Hippocampal formation (tissue), 2 donors: ENCODE results near the gene SOX6.

ENCODE experiments used
- DNase-seq, 2 donors: peaks; one replicate each; lab custom pipeline; 2025; lab: John Stamatoyannopoulos, UW

The SOX6 gene

GRCh38 chr11:15965562-15966250, 390.6 kb downstream of the SOX6 start:
- no peak for DNase-seq

- no peak for DNase-seq
Measured at GRCh38 chr11:15963266-15963665, 393.1 kb downstream of the SOX6 start.

- no peak for DNase-seq
Measured at GRCh38 chr11:15958910-15959309, 397.4 kb downstream of the SOX6 start.

GRCh38 chr11:15957234-15957633, 399.1 kb downstream of the SOX6 start:
- DNase-seq = no peak

GRCh38 chr11:15956302-15956701, 400.0 kb downstream of the SOX6 start:
- DNase-seq = no peak

DNA sequence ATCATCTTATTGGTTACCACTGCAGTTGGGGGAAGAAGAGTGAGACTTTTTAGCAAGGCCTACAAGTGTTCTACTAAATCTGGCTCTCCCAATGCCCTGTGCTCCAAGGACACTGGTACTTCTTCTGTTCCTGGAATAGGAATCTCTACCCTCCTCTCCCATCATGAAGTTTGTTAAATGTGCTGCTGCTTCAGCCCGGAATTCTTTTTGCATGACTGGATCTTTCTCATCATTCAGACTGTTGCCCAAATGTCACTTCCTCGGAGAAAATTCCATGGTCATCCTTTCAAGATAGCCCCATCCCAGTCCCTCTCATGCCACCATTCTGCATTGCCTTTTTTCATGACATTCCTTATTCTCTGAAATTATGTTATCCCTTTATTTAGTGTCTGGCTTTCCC, 400.8 kb downstream of the SOX6 start:
- DNase-seq = no peak

GRCh38 chr11:15947681-15948648, 408.4 kb downstream of the SOX6 start:
- no peak for DNase-seq

GRCh38 chr11:15945726-15946125, 410.6 kb downstream of the SOX6 start:
- no peak for DNase-seq

GRCh38 chr11:15944460-15944859, 411.9 kb downstream of the SOX6 start:
- DNase-seq = no peak

DNA sequence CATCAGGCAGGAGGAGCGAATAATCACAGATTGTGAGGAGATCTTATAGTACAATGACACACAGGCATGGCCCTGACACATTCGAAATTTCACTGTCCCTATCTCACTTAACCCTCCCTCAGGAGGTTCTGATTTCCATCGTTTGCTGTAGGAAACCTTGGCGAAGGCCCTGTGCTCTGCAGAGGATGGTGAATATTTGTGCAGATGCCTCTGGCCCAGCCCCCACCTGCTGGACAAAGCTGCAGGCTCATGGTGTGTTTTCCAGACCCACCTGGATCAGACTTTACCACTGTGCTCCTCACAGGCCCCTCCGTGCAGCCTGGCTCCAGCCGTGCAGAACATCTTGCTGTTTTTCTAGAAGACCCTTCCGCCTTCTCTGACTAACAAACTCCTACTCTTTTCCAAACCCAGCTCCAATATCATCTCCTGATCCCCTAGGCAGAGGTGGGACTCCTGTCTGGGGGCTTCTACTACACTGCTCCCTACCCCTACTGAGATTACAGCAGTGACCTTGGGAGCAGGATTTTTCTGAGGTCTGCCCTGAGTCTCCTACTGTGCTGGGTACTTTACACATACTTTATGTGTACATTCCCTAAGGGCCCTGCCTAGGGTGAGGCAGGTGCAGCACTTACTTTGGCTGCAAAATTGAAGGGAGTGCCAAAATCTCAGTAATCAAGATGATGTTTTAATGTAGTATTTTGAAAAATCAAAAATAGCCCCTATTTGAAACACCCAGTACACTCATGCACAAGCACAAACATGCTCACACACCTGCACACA, 412.7 kb downstream of the SOX6 start:
- DNase-seq = no peak

DNA sequence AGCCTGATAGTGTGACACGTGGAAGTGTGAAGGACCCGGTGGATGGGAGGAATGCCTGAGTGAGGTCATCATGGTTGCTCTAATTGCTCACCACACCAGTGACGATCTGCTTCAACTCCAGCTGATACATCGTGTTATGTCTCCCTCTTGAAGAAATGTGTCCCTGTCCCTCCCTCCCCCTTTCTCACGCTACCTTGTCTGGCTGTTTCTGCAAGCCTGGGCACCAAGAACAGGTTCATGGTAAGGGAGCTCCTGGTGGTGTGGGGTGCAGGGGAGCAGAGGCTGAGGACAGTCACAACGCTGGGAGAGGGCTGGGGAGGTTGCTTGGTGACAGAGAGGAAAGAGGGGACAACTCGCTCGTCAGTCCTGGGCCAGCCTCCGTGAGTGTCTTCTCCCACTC, 413.4 kb downstream of the SOX6 start:
- DNase-seq = no peak

DNA sequence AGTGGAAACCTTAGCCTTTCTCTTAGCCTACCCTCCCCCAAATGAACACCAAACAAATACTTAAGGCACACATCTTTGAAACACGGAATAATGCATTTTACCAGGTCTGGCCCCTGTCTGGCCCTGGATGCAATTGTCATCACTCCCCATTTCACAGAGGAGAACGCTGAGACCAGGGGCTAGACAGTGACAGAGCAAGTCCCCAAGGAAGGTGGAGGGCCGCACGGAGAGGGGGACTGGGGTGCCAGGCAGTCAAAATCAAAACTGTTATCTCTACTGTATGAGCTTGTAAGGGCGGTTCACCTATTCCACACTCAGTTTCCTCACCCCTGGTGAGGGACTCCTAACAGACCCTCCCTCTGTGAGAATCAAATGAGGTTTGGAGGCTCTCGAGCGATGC, 414.2 kb downstream of the SOX6 start:
- DNase-seq = no peak

DNA sequence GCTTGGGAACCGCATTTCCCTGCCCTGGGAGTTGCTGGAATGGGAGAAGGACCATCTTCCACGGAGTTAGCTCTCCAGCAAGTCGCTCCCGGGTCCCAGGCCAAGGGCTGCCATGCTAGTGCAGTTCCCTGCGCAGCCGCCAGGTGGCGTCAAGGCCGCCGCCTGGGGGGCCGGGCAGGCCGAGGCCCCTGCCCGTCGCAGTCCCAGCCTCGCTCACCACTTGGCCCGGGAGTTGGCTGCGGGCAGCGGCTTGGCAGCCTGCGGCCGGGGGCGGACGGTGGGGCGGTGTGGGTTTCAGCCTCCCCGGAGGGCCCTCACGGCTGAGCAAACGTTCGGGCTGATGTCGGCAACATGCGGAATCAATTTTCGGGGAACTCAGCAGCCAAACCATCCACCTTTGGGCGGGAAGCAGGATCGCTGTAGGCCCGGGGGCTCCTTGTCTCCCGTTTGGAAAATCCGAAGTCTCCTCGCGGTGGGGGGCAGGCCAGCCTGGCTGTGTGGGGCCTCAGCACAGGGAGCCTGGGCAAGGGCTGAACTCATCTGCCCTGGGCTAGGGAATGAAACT, 415.1 kb downstream of the SOX6 start:
- DNase-seq = no peak

DNA sequence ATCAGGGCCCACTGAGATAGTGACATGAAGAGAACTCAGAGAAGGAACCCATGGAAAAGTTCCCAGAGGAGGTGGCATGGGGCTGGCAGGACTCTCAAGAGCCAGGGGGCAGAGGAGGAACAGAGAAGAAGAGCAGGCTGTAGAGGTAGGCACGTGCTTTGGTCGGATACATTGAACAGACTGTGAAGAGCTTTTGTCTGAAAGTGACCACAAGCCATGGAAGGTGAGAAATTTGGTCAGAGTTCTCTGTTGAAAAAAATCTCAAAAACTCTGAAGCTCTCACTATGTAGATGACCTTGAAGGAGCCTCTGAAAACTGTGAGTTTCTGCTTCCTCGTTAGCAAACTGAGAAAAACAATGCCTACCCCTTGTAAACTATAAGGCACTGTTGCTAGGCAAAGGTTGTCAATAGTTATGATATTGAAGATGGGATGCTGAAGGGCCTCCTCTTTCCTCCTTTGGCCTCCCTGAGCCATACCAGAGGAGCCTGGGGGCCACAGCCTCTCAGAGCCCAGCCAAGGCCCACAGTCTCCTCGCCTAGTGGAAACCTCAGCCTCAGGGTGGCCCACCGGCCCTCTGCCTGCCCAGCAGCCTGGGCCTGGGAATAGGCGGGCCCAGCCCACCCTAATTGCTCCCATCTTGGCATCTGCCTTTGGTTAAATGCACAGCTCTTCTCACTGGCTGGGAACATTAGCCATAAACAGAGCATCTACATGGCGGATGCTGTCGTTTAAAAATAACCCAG, 415.7 kb downstream of the SOX6 start:
- no peak for DNase-seq

DNA sequence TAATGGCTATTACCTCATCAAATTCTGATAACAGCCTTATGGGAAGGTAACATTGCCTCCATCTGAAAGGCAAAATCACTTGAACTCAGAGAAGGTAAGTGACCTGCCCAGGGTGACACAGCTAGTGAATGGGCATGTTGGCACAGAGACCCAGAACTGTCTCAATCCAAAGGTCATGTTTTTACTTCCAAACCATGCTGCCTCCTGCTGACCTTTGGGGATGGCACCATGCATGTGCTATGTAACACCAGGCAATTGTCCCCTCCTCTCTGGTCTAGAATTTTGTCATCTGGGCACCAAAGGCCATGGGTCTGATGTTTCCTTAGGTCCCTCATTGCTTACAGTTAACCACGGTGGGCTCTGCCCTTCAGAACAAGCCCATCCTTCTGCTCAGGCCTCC, 417.4 kb downstream of the SOX6 start:
- no peak for DNase-seq

- DNase-seq = no peak
Measured at GRCh38 chr11:15938121-15938611, 418.2 kb downstream of the SOX6 start.

DNA sequence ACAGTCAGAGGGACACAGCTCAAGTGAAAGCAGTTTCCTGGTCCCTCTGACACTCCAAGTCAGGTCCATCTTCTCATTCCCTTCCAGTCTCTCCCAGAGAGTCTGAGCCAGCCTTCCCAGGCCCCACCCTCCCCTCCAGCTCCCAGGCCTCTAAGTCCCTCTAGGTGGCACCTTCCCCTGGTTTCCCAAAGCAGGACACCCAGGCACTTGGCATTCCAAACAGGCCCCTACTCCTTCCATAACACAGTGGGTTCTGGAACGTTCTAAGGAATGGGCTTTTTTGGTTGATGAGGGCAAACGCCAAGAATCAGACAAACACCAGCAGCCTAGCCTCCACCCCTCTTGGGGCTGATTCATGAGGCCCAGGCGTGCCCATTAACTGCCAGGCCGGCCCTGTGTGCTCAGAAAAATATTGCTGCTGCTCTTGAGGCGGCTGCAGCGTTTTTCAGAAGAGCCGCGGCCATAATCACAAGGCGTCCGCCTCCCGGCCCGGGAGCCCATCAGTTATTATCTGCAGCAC, 418.7 kb downstream of the SOX6 start:
- DNase-seq = no peak

DNA sequence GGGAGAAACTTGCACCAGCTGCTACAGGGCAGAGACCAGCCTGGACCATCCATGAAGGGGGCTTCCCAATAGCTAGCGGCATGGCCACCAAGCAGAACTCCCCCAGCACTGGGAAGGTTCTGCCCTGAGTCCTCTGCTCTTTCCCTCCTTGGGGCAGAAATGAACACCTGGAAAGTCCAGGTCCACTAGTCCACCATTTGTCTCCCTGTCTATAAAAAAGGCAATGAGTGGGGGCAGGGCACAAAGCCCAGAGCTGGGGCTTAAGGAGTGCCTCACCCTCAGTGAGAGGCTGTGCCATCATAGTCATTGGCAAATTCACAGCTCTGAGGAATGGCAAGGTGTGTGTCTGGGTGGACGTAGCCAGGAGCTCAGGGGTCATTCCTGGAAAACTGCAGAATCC, 420.3 kb downstream of the SOX6 start:
- no peak for DNase-seq

DNA sequence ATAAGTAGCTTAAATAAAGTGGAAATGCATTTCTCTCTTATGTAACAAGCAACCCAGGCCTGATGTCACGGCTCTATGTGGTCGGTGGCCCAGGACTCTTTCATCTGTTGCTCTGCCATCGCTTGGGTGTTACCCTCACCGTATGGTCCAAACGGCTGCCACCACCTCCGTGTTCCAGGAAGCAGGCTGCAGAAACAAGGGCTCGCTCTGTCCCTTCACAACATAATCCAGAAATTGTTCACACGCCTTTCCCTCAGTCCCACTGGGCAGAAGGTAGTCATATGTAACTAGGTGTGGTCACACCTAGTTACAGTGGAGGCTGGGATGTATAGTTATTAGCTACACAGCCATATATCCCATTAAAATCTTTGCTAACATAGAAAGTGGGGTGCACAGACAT, 421.0 kb downstream of the SOX6 start:
- no peak for DNase-seq

- DNase-seq = no peak
Measured at GRCh38 chr11:15933886-15934625, 422.3 kb downstream of the SOX6 start.
